Prostate gland (tissue), 2 donors: ENCODE measurements around the gene FCN2.

Experiments
- POLR2AphosphoS5 ChIP-seq: sonication (generic); formaldehyde crosslinking; IDR thresholded peaks from one replicate; pipeline ENCODE4 v1.6.1; 2017; ENCODE audit warnings: antibody characterized with exemption
- TF ChIP-seq, protein P1 (sequence below), 4 experiments: fragments of 200-600 bp in 2 of 4; fragments of 450-650 bp in 2 of 4; sonication (generic) in 2 of 4; IDR thresholded peaks; 1 replicate in 3 of 4; 2 replicates in 1 of 4; pipeline ENCODE4 v1.5.1; 2016 to 2019; ENCODE audit warnings: antibody characterized with exemption in 4 of 4, mild to moderate bottlenecking in 2 of 4, moderate library complexity in 2 of 4

DNA sequence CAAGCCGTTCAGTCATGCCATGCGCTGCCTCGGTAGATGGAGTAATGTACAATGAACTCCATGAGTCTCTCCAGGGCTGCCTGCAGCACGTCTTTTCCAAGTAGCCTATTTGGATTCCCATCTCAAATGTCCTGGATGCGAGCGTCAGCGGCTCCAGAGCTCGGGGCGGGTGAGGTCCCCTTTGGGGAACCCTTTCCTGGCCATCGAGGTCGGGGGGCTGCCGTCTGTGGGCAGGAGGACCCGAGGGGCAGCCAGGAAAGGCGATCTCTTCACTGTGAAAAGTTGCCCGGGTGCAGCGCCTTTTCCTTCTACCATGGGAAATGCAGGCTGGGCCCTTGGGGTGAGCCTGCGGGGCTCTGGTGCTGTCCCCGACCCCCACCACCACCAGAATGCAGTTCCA lies 36.9 kb upstream of the FCN2 start:
- TF ChIP-seq, protein P1, sequence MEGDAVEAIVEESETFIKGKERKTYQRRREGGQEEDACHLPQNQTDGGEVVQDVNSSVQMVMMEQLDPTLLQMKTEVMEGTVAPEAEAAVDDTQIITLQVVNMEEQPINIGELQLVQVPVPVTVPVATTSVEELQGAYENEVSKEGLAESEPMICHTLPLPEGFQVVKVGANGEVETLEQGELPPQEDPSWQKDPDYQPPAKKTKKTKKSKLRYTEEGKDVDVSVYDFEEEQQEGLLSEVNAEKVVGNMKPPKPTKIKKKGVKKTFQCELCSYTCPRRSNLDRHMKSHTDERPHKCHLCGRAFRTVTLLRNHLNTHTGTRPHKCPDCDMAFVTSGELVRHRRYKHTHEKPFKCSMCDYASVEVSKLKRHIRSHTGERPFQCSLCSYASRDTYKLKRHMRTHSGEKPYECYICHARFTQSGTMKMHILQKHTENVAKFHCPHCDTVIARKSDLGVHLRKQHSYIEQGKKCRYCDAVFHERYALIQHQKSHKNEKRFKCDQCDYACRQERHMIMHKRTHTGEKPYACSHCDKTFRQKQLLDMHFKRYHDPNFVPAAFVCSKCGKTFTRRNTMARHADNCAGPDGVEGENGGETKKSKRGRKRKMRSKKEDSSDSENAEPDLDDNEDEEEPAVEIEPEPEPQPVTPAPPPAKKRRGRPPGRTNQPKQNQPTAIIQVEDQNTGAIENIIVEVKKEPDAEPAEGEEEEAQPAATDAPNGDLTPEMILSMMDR (IDR thresholded peaks at IDR 0.05), result no peak
- no peak for TF ChIP-seq POLR2AphosphoS5
